HEK293T (cell line): ENCODE data around the gene ANKDD1A.

Experiments used
- BHLHE40 ChIP-seq: fragments of 450-650 bp; IDR thresholded peaks from 2 replicates; pipeline ENCODE4 v1.6.1; 2016; ENCODE audit warnings: mild to moderate bottlenecking, moderate library complexity, borderline replicate concordance
- CTBP1 ChIP-seq: fragments of 450-650 bp; IDR thresholded peaks from 2 replicates; pipeline ENCODE4 v1.6.1; 2016; ENCODE audit warnings: borderline replicate concordance
- FOXK2 ChIP-seq: fragments of 450-650 bp; IDR thresholded peaks from 2 replicates; pipeline ENCODE4 v1.6.1; 2016; ENCODE audit warnings: mild to moderate bottlenecking
- HDGF ChIP-seq: fragments of 450-650 bp; IDR thresholded peaks from 2 replicates; pipeline ENCODE4 v1.6.1; 2017; ENCODE audit warnings: antibody characterized with exemption, borderline replicate concordance
- L3MBTL2 ChIP-seq: fragments of 450-650 bp; conservative IDR thresholded peaks from 2 replicates; pipeline ENCODE4 v1.6.1; 2016; ENCODE audit warnings: mild to moderate bottlenecking
- LEF1 ChIP-seq: fragments of 450-650 bp; IDR thresholded peaks from 2 replicates; pipeline ENCODE4 v1.6.1; 2017; ENCODE audit warnings: mild to moderate bottlenecking, borderline replicate concordance
- SP1 ChIP-seq: fragments of 450-650 bp; IDR thresholded peaks from 2 replicates; pipeline ENCODE4 v1.6.1; 2017
- SUZ12 ChIP-seq: fragments of 450-650 bp; IDR thresholded peaks from 2 replicates; pipeline ENCODE4 v1.6.1; 2016; ENCODE audit warnings: mild to moderate bottlenecking
- TARDBP ChIP-seq: fragments of 450-650 bp; IDR thresholded peaks from 2 replicates; pipeline ENCODE4 v1.6.1; 2016

- no peak for TF ChIP-seq L3MBTL2
- TF ChIP-seq FOXK2: no peak
- no peak for TF ChIP-seq CTBP1
- TF ChIP-seq LEF1: no peak
- no peak for TF ChIP-seq TARDBP
- no peak for TF ChIP-seq SP1
- TF ChIP-seq SUZ12: no peak
- TF ChIP-seq BHLHE40: no peak
- TF ChIP-seq HDGF: no peak
Observed at GRCh38 chr15:64997066-64997465, 85.4 kb downstream of the ANKDD1A start.
